Smooth muscle cell (in vitro differentiated cells): ENCODE data around the gene TMEM82. TPM values are rescaled to one million over a fixed set of nuclear protein-coding genes. Genes with fewer than 3 reads are reported as not detected.

Experiments
- DNase-seq: peaks from one replicate; lab custom pipeline; 2025; ENCODE audit not compliant: unreplicated experiment; lab: John Stamatoyannopoulos, UW
- H2AFZ ChIP-seq: fragments of 200-600 bp; sonication (generic); 2 replicates; pipeline ENCODE4 v1.6.0; 2016; ENCODE audit warnings: antibody characterized with exemption, low read depth, mild to moderate bottlenecking
- H3F3A ChIP-seq: fragments of 200-600 bp; sonication (generic); 2 replicates; pipeline ENCODE4 v1.6.0; 2017; ENCODE audit warnings: antibody characterized with exemption, low read depth
- H3K27ac ChIP-seq: fragments of 200-600 bp; sonication (generic); 2 replicates; pipeline ENCODE4 v1.5.1; 2016; ENCODE audit warnings: low read depth, mild to moderate bottlenecking
- H3K27me3 ChIP-seq: fragments of 200-600 bp; sonication (generic); 2 replicates; pipeline ENCODE4 v1.6.1; 2016; ENCODE audit warnings: low read depth, mild to moderate bottlenecking
- H3K36me3 ChIP-seq: fragments of 200-600 bp; sonication (generic); 2 replicates; pipeline ENCODE4 v1.5.1; 2016; ENCODE audit warnings: low read depth
- H3K4me1 ChIP-seq: fragments of 200-600 bp; sonication (generic); 2 replicates; pipeline ENCODE4 v1.5.1; 2016; ENCODE audit warnings: low read depth
- H3K4me2 ChIP-seq: fragments of 200-600 bp; sonication (generic); 2 replicates; pipeline ENCODE4 v1.6.0; 2016; ENCODE audit warnings: mild to moderate bottlenecking
- H3K4me3 ChIP-seq: fragments of 200-600 bp; sonication (generic); 2 replicates; pipeline ENCODE4 v1.5.1; 2016; ENCODE audit warnings: mild to moderate bottlenecking
- H3K79me2 ChIP-seq: fragments of 200-600 bp; sonication (generic); 2 replicates; pipeline ENCODE4 v1.6.0; 2016; ENCODE audit warnings: low read depth, mild to moderate bottlenecking
- H3K9ac ChIP-seq: fragments of 200-600 bp; sonication (generic); 2 replicates; pipeline ENCODE4 v1.6.0; 2016; ENCODE audit warnings: low read depth
- H3K9me3 ChIP-seq: fragments of 200-600 bp; sonication (generic); replicated peaks from 2 replicates; pipeline ENCODE4 v1.5.1; 2016; ENCODE audit warnings: low read depth
- H4K20me1 ChIP-seq: fragments of 200-600 bp; sonication (generic); 2 replicates; pipeline ENCODE4 v1.6.0; 2016; ENCODE audit warnings: low read depth
- WGBS: methylation state at CpG from one replicate; pipeline ENCODE4 v1.1.7; 2016; ENCODE audit warnings: low lambda C conversion rate; 5-methylcytosine and 5-hydroxymethylcytosine counted together
- polyA plus RNA-seq: library from polyadenylated mRNA; unstranded; fragments of >200 nt; fragmentation: Nextera tagmentation; extraction: Ambion mirVana; gene quantifications from 2 replicates; pipeline ENCODE4 v1.2.1, GENCODE V29; 2016
- total RNA-seq: library from RNA; depleted of rRNA; stranded (reverse); fragments of >200 nt; gene quantifications from 2 replicates; pipeline ENCODE4 v1.2.3, GENCODE V29; 2014
- TF ChIP-seq, protein P1 (sequence below): fragments of 200-600 bp; sonication (generic); IDR thresholded peaks from 2 replicates; pipeline ENCODE4 v1.5.1; 2017; ENCODE audit warnings: borderline replicate concordance, mild to moderate bottlenecking, antibody characterized with exemption; ENCODE audit not compliant: insufficient read depth, poor library complexity, severe bottlenecking

TMEM82 gene
- total and polyA plus RNA-seq, 2 experiments from 2014 or later: not detected

DNA sequence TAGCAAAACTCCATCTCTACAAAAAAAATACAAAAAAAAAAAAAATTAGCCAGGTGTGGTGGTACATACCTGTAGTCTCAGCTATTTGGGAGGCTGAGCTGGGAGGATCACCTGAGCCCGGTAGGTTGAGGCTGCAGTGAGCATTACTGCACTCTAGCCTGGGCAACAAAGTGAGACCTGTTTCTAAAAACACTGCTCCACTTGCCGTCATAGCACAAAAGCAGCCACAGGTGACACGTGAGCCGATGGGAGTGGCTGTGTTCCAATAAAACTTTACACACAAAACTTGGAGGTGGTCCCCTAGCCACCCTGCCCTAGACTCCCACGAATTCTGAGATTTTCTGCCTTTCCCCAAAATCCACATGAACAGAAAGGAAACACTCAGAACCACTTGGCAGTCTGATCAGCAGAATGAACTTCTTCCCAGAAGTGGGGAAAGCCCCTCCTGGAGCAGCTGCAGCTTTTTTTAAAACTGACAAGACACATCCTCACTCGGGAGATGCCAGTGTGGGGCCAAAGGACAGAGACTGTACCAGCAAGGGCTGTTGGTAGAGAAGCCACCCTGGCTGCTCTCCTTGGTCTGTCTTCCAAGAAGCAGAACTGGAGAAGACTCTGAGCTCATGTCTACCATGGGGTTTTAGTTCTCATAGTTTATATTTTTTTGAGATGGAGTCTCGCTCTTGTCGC, 34.9 kb upstream of the TMEM82 start:
- Histone ChIP-seq H3K27me3 (no peaks in the 10 kb centered on the region), H3K9ac (no peak overlapping the region), H2AFZ (no peak overlapping the region), H4K20me1 (peaks cover 79% of the 10 kb centered on the region), H3F3A (peaks cover 19% of the 10 kb centered on the region), H3K36me3 (no peaks in the 10 kb centered on the region), H3K4me3 (no peak overlapping the region), H3K27ac (no peak overlapping the region), H3K79me2 (peaks cover 80% of the 10 kb centered on the region), H3K4me2 (no peak overlapping the region), H3K9me3 (no peaks in the 10 kb centered on the region), H3K4me1 (peaks cover 5% of the 10 kb centered on the region)
- WGBS: 93% methylated on average over 8 of the region's 8 CpGs
- DNase-seq: no peak
- TF ChIP-seq, protein P1, sequence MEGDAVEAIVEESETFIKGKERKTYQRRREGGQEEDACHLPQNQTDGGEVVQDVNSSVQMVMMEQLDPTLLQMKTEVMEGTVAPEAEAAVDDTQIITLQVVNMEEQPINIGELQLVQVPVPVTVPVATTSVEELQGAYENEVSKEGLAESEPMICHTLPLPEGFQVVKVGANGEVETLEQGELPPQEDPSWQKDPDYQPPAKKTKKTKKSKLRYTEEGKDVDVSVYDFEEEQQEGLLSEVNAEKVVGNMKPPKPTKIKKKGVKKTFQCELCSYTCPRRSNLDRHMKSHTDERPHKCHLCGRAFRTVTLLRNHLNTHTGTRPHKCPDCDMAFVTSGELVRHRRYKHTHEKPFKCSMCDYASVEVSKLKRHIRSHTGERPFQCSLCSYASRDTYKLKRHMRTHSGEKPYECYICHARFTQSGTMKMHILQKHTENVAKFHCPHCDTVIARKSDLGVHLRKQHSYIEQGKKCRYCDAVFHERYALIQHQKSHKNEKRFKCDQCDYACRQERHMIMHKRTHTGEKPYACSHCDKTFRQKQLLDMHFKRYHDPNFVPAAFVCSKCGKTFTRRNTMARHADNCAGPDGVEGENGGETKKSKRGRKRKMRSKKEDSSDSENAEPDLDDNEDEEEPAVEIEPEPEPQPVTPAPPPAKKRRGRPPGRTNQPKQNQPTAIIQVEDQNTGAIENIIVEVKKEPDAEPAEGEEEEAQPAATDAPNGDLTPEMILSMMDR: no peak

DNA sequence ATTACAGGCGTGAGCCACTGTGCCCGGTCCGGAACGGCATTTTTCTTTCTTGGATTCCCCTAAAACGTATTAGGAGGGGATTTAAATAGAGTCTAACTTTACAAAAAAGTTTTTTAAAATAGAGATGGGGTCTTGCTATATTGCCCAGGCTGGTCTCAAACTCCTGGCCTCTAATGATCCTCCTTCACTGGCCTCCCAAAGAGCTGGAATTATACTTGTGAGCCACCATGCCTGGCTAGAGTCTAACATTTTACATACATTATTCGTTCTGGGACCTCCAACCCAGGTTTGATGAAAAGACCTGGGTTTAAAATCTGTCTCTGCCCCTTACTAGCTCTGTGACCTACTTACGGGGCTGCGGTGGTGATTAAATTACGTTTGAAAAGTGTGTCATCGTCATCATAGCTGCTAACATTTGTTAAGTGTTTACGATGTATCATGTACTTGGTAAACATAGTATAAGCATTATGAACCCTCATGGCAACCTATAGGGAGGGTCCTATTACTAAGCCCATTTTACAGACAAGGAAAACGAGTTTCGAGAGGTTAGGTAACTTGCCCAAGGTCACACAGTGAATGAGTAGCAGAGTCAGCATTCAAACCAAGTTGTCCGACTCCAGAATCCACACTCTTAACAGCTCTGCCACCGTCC, 33.7 kb upstream of the TMEM82 start:
- Histone ChIP-seq H3K9me3 (no peaks in the 10 kb centered on the region), H3K27me3 (no peaks in the 10 kb centered on the region), H3F3A (peaks cover 9% of the 10 kb centered on the region), H4K20me1 (peaks cover 81% of the 10 kb centered on the region), H3K4me3 (no peak overlapping the region), H3K79me2 (peaks cover 92% of the 10 kb centered on the region), H3K27ac (no peak overlapping the region), H3K9ac (no peak overlapping the region), H3K36me3 (no peaks in the 10 kb centered on the region), H3K4me2 (no peak overlapping the region), H3K4me1 (peaks cover 5% of the 10 kb centered on the region), H2AFZ (no peak overlapping the region)
- TF ChIP-seq, protein P1: no peak
- WGBS: 95% methylated on average over 15 of the region's 15 CpGs
- DNase-seq: no peak

DNA sequence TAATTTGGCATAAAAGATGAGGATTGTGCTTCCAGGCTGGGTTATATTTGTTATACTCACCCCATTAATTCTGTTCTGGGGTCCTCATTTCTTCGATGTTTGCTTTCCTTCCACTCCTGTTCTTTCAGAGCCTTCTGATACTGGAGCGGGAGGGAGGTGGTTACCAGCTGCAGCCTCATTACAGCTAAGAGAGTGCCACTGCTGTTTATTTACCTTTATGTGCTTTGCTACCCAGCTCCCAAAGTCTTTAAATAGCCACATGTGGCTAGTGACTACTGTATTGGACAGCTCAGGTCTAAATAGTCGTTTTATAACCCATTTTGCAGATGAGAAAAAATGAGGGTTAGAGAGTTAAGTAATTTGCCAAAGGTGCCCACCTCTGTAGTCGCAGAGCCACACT, 33.1 kb upstream of the TMEM82 start:
- Histone ChIP-seq H3K4me2 (no peak overlapping the region), H4K20me1 (peaks cover 87% of the 10 kb centered on the region), H3K9me3 (no peaks in the 10 kb centered on the region), H3K27ac (no peak overlapping the region), H3K4me3 (no peak overlapping the region), H3K79me2 (peaks cover 93% of the 10 kb centered on the region), H3K27me3 (no peaks in the 10 kb centered on the region), H3K4me1 (peaks cover 5% of the 10 kb centered on the region), H2AFZ (no peak overlapping the region), H3K36me3 (no peaks in the 10 kb centered on the region), H3F3A (peaks cover 4% of the 10 kb centered on the region), H3K9ac (no peak overlapping the region)
- 98% methylated on average over 4 of the region's 4 CpGs for WGBS
- DNase-seq: no peak
- TF ChIP-seq, protein P1: no peak

DNA sequence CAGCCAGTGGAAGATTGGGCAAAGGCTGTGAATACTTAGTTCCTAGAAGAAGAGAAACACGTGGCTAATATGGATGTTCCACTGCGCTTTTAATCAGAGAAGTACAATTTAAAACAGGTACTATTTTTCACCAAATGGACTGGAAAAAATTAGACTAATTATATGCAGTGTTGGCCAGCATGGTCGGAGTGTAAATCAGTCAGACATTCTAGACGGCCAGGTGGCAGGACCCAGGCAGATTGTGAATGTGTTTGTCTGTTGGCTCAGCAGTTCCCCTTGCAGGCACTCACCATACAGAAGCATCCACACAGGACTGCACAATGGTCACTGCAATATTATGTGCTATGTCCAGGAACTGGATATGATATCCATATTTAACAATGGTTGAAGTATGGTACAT, 30.1 kb upstream of the TMEM82 start:
- H3K27ac ChIP-seq: no peak overlapping the region
- H3K9me3 ChIP-seq: no peaks in the 10 kb centered on the region
- no peak for DNase-seq
- H3K36me3 ChIP-seq: no peaks in the 10 kb centered on the region
- H3K9ac ChIP-seq: no peak overlapping the region
- WGBS: 92% methylated on average over 4 of the region's 4 CpGs
- H2AFZ ChIP-seq: no peak overlapping the region
- H3F3A ChIP-seq: no peaks in the 10 kb centered on the region
- H3K4me1 ChIP-seq: no peaks in the 10 kb centered on the region
- H4K20me1 ChIP-seq: peaks cover 90% of the 10 kb centered on the region
- TF ChIP-seq, protein P1: no peak
- H3K4me2 ChIP-seq: no peak overlapping the region
- no peak overlapping the region for H3K4me3 ChIP-seq
- H3K27me3 ChIP-seq: no peaks in the 10 kb centered on the region
- H3K79me2 ChIP-seq: peaks cover 79% of the 10 kb centered on the region
